Mammary epithelial cell (primary cell): ENCODE results near the gene CYP4B1.

Source experiments
- CTCF ChIP-seq, 2 donors: IDR thresholded peaks in 1 of 2; conservative IDR thresholded peaks in 1 of 2; 2 replicates each; pipeline ENCODE4 v1.5.1; 2011 to 2012; ENCODE audit warnings: inconsistent platforms in 2 of 2, low read length in 2 of 2, mild to moderate bottlenecking in 2 of 2, control low read depth in 1 of 2, low read depth in 1 of 2; ENCODE audit not compliant: insufficient read depth in 1 of 2; ENCODE audit errors: extremely low read depth in 1 of 2
- EZH2 ChIP-seq: IDR thresholded peaks from 2 replicates; pipeline ENCODE4 v1.6.1; 2012; ENCODE audit warnings: low read length, inconsistent platforms, borderline replicate concordance

GRCh38 chr1:46802081-46802480, 3.2 kb downstream of the CYP4B1 start:
- TF ChIP-seq CTCF (conservative IDR thresholded peaks at IDR 0.05 in 1 of 2, IDR thresholded peaks at IDR 0.05 in 1 of 2; ENCODE audit: extremely low read depth in 1 of 2, insufficient read depth in 1 of 2, low read depth in 1 of 2, low read length in 2 of 2) (no peak), EZH2 (no peak)
